ENCODE measurements around the gene CCL7.

The CCL7 gene

DNA sequence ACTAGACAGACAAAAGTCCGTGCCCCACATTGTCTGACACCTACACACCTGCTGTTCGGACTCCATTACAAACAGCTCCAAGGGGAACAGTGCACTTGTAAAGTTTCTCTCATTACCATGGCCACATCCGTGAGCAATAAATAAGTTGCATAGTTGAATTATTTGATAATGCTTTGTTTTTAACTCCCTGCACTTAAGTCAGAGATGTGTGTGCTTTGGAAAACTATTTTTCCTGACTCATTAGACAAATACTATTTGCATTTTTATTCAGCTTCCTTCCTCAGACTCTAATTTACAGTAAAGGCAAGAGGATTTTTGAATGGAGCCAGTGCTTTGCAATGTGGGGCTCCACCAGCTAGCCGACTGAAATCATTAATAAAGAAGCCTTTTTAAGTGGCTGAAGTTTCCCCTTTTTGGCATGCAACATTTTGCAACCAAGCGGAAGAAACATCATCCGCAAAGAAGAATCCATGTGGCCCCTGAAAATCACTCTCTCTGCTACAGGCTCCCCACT lies 21.5 kb upstream of the CCL7 start:
- DNase-seq, result no peak

DNA sequence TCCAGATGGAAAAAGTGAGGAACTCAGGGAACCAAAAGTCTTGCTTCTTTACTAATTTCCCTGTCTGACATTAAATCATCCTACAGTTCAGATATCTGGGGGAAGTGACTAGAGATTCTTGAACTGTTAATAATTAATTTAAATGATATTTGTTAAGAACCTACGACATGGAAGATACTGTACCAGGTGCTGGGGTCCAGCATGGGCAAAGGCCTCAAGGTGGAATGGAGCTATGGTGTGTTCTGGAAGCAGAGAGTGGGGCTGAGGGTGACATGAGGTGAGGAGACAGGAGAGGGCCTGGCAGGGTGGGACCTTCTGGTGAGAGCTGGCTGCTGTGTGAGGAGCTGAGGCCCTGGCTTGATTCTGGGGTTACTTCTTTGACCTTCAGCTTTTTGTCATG lies 21.0 kb upstream of the CCL7 start:
- DNase-seq, result no peak

DNA sequence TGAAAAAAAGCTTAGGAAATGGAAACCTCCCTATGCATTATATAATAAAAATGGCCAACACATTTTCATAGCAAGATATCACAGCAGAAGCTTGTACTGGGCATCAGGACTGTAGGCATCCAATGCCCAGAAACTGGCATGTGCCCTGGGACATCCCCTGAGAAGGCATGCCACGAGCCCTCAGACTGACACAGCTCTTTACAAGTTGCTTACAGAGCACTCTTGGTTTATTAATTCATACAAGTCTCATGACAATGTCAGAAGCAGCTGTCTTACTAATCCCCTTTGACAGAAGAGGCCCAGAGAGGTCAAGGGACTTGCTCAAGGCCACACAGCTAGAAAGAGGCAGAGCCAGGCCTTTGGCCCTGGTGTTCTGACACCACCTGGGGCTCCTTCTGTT lies 20.5 kb upstream of the CCL7 start:
- DNase-seq, result no peak

DNA sequence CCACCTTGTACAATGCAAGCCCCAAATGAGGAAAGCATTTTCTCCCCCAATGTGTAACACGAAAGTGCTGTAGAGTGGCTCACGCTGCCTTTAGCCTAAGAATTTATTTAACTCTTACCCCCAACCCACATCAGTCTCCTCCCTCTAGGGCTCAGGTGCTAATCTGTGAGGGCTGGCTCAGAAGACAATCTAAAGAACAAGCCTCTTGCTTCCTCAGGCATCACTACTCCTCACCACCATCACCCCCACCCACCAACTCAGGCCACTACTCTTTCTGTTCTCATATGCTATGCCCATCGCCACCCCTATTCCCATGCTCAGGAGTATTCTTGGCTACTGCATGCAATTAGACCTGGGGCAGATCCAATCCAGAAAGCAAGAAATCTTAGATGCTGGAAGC lies 18.8 kb upstream of the CCL7 start:
- DNase-seq, result no peak

DNA sequence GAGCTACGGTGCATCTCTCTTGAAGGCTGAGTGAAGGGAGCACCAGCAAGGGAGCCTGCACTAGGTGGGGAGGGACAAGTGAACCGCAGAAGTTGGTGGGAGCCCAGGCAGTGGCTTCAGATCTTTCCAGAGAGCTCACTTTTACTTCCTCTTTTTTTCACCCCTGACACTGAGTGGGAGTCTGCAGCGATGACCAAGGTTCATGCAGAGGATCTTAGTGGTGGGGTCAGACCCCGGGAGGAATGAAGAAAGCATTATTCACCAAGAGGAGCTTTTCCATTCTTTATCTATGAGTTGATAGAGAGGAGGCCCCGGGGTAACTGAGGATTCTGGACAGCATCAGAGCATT lies 18.0 kb upstream of the CCL7 start:
- no peak for DNase-seq

DNA sequence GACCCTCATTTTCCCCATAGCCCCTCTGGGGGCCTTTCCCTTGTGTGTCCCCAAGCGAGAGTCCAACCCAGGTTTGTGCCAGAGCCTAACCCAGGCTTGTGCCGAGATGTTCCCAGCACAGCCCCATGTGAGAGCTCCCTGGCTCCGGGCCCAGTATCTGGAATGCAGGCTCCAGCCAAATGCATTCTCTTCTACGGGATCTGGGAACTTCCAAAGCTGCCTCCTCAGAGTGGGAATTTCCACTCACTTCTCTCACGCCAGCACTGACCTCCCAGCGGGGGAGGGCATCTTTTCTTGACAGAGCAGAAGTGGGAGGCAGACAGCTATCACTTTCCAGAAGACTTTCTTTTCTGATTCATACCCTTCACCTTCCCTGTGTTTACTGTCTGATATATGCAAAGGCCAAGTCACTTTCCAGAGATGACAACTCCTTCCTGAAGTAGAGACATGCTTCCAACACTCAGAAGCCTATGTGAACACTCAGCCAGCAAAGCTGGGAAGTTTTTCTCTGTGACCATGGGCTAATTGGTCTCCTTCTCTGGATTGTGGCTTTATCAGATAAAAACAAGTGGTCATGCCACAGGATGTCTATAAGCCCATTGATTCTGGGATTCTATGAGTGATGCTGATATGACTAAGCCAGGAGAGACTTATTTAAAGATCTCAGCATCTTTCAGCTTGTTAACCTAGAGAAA lies 17.4 kb upstream of the CCL7 start:
- no peak for DNase-seq

DNA sequence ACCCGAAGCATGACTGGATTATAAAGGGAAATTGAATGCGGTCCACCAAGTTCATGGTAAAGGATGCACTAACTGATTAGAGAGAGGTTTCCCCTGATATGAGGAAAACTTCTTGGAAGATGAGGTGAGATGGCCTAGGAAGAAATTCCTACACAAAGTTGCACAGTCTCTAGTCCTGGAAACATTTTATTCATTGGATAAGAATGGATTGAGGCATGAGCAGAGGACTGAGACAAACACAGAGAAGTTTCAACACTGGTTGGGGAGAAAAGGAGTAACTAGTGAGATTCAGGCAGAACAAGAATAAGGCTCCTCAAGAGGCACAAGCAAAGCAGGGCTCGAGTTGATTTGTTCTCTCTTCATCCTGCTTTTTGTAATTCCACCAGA lies 16.9 kb upstream of the CCL7 start:
- no peak for DNase-seq

DNA sequence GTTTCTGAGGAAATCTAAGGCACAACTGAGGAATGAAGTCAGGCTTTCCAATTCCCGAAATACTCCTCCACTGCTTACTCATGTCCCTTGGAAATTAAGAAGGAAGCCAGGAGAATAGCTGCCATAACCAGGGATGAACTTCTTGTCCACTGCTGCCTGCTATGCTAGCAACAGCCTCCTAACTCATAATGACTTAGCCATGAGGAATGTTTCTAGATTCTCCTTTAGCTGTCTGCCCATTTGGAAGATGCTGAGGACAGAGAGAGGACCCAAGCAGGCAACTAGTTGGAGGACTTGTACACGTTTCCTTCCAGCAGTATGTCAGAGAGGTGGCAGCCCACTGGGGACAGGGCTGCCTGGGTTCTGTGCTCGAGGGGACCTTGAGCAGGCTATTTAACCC lies 15.9 kb upstream of the CCL7 start:
- DNase-seq, result no peak

DNA sequence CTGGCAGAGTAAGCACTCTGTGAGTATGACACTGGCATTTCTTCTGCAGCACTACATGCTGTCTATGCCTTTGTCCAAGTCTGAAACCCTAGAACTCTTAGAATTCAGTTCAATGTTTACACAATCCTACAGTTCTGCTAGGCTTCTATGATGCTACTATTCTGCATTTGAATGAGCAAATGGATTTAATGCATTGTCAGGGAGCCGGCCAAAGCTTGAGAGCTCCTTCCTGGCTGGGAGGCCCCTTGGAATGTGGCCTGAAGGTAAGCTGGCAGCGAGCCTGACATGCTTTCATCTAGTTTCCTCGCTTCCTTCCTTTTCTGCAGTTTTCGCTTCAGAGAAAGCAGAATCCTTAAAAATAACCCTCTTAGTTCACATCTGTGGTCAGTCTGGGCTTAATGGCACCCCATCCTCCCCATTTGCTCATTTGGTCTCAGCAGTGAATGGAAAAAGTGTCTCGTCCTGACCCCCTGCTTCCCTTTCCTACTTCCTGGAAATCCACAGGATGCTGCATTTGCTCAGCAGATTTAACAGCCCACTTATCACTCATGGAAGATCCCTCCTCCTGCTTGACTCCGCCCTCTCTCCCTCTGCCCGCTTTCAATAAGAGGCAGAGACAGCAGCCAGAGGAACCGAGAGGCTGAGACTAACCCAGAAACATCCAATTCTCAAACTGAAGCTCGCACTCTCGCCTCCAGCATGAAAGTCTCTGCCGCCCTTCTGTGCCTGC lies 15.2 kb upstream of the CCL7 start, which contains the start of gene CCL2:
CCL2 (plus strand) TSS at position 635 of the 730 bp plus-strand sequence; CDS start at position 700, 65 bp downstream.
- peak; percentile 79 for DNase-seq

DNA sequence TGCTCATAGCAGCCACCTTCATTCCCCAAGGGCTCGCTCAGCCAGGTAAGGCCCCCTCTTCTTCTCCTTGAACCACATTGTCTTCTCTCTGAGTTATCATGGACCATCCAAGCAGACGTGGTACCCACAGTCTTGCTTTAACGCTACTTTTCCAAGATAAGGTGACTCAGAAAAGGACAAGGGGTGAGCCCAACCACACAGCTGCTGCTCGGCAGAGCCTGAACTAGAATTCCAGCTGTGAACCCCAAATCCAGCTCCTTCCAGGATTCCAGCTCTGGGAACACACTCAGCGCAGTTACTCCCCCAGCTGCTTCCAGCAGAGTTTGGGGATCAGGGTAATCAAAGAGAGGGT lies 14.7 kb upstream of the CCL7 start:
- DNase-seq, result peak; percentile 69

DNA sequence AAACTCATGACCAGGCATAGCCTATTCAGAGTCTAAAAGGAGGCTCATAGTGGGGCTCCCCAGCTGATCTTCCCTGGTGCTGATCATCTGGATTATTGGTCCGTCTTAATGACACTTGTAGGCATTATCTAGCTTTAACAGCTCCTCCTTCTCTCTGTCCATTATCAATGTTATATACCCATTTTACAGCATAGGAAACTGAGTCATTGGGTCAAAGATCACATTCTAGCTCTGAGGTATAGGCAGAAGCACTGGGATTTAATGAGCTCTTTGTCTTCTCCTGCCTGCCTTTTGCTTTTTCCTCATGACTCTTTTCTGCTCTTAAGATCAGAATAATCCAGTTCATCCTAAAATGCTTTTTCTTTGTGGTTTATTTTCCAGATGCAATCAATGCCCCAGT lies 14.2 kb upstream of the CCL7 start:
- DNase-seq, result no peak

DNA sequence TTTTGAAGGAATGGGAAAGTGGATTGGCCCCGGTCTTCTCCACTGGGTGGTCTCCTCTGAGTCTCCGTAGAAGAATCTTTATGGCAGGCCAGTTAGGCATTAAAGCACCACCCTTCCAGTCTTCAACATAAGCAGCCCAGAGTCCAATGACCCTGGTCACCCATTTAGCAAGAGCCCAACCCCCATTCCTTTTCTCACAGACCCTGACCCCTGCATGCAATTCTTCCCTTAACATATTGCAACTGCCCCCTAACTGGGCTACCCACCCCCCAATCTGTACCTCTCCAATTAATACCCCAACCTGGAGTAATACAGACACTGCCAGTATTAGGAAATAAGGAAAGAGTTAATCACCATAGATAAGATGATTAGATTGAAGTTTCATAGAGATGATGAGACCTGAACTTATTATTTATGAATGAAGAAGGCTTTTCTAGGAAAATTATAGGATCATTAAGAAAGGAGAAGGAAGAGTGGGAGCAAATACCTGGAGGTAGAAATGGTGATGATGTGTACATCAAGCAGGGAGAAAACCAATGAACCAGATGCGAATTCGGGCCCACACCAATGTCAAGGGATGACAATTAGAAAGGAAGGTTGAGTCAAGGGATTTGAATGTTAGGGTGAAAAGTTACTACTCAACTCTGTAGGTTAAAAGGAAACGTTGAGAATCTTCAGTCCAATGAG lies 12.6 kb upstream of the CCL7 start:
- DNase-seq, result no peak

DNA sequence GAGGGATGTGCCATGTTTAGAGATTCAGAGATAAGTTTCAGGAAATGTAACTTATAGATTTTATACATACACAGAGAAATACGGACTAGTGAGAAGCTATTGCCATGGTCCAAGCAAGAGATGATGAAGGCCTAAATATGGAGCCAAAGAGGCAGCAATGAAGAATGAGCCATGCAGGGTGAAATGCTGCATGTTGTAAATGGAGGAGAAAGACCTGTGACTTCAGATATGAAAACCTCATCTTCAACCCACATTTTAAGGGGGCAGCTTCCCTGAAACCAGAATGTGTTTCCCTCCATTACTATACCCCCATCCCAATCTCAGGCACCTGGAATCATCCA lies 12.1 kb upstream of the CCL7 start:
- no peak for DNase-seq

DNA sequence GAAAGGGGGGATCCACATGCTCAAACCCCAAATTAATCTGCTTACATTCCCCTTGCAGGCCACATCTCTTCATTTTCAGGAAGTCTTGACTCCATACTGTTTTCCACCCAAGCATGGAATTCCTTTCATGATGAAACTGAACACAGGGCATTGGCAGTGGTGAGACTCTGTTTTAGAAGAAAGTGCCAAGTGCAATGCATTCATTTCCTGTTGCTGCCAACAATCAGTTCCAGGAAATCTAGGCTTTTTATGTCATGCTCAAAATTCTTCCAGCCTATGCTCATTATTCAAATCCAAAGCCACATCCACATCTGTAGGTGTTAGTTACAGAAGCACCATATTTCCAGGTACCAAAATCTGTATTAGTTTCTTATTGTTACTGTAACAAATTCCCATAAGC lies 10.9 kb upstream of the CCL7 start:
- no peak for DNase-seq

DNA sequence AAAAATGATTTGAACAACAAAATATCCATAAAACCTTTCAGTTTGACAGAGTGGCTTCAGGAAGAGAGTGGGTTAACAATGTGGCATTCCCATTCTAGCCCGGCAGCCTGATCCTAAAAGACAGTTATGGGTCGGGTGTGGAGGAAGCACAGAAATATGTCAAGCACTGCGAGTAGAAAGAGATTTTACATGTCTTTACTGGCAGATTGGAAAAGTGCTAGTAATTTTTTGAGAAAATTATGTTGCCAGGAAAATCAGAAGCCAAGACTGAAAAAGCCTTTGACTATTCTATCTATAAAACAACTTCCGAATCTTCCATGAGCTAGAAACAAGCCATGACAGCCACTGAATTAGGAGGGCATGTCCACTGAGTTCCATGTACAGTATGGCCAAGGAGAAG lies 9.2 kb upstream of the CCL7 start:
- no peak for DNase-seq

DNA sequence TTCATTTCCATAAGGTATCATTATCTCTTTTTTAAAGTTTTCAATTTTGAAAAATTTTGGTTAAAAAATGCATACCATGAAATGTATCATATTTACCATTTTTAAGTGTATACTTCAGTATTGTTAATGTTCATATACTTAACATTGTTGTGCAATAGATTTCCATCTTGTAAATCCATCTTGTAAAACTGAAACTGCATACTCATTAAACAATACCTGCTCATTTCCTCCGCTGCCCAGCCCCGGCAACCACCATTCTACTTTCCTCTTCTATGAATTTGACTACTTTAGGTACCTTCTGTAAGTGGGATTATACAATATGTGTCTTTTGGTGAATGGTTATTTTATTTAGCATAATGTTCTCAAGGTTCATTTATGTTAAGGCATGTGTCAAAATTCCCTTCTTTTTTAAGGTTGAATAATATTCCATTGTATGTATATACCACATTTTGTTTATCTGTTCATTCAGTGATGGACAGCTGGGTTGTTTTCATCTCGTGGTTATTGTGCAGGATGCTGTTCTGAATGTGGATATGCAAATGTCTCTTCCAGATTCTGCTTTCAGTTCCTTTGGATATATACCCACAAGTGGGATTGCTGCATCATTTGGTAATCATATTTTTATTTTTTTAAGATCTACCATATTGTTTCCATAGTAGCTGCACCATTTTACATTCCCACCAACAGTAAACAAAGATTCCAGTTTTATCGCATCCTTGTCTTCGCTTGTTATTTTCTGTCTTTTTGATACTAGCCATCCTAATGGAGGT lies 8.3 kb upstream of the CCL7 start:
- no peak for DNase-seq

DNA sequence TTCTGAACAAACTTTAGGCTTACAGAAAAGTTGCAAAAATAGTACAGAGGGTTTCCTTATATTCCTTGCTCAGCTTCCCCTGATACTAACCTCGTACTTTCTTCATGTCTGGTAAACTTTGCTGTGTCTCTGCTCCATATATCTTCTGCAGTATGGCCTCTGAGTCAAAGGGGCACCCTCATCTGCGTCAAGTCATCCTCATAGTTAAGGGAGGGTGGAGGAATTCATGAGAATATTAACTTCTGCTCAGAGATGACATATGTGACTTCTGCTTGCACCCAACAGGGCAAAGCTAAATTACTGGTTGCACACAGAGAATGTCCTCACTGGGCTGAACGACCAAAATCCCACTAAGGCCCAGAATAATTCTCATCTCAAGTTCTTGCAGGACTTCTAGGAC lies 4.3 kb upstream of the CCL7 start:
- no peak for DNase-seq

DNA sequence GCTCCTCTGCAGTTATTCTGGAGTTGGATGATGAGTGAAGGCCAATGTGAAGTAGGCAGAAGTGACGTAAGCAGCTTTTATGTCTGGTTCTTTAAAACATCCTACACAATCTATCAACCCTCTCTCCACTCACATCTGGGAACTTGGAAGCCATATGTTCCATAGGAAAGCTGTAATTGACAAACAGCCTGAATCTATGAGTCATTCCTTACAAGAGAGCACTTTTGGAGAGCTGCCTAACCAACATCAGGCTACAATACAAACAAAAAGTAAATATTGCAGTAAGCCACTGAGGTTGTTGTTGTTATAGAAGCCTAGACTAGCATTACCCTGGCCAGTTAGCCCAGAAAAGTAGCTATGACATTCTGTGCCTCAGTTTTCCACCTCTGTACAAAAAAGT lies 5.9 kb downstream of the CCL7 start:
- DNase-seq, result no peak

DNA sequence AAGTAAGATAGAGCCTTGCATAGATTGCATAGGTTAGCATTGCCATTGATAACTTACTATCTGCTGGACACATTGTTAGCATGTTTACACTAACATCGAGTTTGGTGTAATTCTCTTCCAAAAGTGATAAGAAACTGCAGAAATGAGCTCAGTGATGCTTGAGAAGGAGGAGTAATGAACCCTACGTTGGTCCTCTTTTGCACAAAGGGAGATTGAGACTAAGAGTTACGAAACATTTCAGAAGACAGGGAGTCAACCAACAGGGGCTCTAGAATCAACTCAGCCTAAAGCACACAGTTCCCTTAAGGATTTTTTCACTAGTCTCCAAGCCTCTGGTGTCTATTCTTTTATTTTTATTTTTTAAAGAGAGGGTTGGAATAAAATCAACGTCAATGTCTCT lies 6.8 kb downstream of the CCL7 start:
- DNase-seq, result no peak

DNA sequence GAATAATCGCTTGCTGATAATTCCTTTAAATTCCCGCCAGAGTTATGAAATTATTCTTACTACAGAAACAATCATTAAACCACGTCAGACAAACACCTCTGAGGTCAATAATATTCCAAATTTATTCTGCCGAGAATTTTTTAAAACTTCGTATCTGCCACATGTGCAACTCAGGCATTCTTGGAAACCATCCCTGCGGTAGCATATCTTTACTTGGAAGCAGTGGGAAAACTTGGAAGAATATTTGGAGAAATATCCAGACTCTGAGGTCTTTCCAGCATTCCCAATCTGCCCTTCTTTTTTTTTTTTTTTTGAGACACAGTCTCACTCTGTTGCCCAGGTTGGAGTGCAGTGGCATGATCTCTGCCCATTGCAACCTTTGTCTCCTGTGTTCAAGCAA lies 13.6 kb downstream of the CCL7 start:
- no peak for DNase-seq

DNA sequence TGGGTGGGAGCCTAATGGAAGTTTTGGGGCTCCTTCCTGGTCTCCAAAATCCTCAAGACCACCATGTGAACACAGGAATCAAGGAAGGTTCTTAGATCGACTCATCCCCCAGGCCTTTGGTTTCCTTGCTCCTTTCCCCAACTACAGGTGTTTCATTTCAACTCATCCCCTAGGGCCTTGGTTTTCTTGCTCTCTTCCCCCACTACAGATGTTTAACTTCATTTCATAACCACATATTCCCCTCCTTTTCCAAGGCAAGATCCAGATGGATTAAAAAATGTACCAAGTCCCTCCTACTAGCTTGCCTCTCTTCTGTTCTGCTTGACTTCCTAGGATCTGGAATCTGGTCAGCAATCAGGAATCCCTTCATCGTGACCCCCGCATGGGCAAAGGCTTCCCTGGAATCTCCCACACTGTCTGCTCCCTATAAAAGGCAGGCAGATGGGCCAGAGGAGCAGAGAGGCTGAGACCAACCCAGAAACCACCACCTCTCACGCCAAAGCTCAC lies 15.3 kb downstream of the CCL7 start, which contains the start of gene CCL11:
CCL11 (plus strand) TSS at position 457 of the 507 bp plus-strand sequence. CDS start 67 bp downstream, outside the sequence.
- no peak for DNase-seq

DNA sequence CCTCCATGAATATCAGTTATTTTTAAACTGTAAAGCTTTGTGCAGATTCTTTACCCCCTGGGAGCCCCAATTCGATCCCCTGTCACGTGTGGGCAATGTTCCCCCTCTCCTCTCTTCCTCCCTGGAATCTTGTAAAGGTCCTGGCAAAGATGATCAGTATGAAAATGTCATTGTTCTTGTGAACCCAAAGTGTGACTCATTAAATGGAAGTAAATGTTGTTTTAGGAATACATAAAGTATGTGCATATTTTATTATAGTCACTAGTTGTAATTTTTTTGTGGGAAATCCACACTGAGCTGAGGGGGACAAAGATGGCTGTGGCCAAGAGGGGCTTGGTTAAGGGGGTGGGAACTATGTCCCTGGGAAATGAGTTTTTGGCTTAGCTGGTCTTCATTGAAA lies 17.9 kb downstream of the CCL7 start:
- no peak for DNase-seq

DNA sequence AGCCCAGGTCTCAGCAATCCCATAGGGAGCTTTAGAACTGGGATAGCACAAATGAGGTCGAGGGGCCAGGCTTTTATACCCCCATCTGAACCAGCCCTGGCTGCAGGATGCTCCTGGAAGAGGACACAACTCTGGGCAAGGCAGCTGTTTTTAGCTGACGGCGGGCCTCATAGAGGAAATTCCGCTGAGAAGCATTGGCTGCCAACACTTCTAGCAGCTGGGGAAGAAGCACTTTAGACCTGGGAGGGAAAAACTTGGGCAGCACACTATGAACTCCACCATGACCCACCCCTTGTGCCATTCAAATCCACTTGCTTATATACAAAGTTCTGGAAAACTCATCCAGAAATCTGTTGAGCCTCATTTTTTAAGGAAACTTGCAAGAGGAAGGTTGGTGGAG lies 20.6 kb downstream of the CCL7 start:
- DNase-seq, result no peak
